Esophagus squamous epithelium (tissue), 4 donors: Measurements from ENCODE around the gene CLIP4.

Experiments
- POLR2A ChIP-seq, 4 donors: fragments of 450-650 bp; IDR thresholded peaks; one replicate each; pipeline ENCODE4 v1.6.1; 2017; ENCODE audit warnings: antibody characterized with exemption in 4 of 4, mild to moderate bottlenecking in 4 of 4, moderate library complexity in 3 of 4
- TF ChIP-seq, protein P1 (sequence below), 6 experiments: fragments of 450-650 bp in 4 of 6; fragments of 200-600 bp in 2 of 6; sonication (generic) in 2 of 6; IDR thresholded peaks; one replicate each; pipeline ENCODE4 v1.5.1; 2016 to 2019; ENCODE audit warnings: antibody characterized with exemption in 6 of 6, mild to moderate bottlenecking in 4 of 6, moderate library complexity in 4 of 6

DNA sequence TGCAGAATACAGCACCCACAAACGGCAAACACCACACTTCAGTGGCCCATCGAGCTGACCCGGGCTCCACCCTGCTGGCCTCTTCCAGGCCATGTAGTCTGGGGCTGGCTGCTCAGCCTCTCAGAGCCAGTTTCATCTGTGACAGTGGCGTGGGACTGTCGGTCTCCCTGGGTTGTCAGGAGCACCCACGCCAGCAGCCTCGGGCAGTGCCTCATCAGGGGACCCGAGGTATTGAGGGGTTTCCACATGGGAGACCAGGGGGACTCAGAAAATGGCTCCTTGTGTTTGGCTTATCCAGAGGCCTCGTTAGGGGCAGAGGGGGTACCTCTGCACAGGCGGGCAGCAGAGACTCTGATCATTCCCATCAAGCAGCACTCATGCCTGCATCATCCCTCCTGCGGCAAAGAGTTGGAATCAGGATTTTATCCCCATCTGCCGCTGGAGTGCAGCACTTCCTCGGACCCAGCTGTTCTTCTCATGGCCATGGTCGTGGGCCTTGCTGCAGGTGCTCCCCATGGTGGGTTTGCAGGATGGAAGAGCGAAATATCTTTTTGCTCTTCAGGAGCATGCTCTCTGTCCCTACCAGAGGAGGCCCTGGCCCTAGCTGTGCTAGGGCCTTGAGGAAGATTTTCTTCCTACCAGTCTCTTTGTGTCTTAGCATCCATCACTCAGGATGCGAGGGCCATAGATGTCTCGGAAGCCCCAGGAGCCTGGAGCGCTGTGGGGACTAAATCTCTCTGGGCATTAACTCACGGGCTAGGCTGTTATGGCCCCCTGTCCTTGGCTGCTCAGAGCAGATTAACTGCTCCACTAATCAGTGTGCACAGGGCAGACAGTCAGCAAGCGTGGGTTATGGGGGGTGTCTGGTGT lies 100.8 kb downstream of the CLIP4 start:
- no peak for TF ChIP-seq POLR2A (IDR thresholded peaks at IDR 0.05)
- TF ChIP-seq, protein P1, sequence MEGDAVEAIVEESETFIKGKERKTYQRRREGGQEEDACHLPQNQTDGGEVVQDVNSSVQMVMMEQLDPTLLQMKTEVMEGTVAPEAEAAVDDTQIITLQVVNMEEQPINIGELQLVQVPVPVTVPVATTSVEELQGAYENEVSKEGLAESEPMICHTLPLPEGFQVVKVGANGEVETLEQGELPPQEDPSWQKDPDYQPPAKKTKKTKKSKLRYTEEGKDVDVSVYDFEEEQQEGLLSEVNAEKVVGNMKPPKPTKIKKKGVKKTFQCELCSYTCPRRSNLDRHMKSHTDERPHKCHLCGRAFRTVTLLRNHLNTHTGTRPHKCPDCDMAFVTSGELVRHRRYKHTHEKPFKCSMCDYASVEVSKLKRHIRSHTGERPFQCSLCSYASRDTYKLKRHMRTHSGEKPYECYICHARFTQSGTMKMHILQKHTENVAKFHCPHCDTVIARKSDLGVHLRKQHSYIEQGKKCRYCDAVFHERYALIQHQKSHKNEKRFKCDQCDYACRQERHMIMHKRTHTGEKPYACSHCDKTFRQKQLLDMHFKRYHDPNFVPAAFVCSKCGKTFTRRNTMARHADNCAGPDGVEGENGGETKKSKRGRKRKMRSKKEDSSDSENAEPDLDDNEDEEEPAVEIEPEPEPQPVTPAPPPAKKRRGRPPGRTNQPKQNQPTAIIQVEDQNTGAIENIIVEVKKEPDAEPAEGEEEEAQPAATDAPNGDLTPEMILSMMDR (IDR thresholded peaks at IDR 0.05), result no peak
